Measurements from ENCODE around the gene MKNK2.

GRCh38 chr19:2033115-2033824, 17.8 kb downstream of the MKNK2 start:
- TF ChIP-seq, protein P1, sequence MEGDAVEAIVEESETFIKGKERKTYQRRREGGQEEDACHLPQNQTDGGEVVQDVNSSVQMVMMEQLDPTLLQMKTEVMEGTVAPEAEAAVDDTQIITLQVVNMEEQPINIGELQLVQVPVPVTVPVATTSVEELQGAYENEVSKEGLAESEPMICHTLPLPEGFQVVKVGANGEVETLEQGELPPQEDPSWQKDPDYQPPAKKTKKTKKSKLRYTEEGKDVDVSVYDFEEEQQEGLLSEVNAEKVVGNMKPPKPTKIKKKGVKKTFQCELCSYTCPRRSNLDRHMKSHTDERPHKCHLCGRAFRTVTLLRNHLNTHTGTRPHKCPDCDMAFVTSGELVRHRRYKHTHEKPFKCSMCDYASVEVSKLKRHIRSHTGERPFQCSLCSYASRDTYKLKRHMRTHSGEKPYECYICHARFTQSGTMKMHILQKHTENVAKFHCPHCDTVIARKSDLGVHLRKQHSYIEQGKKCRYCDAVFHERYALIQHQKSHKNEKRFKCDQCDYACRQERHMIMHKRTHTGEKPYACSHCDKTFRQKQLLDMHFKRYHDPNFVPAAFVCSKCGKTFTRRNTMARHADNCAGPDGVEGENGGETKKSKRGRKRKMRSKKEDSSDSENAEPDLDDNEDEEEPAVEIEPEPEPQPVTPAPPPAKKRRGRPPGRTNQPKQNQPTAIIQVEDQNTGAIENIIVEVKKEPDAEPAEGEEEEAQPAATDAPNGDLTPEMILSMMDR (IDR thresholded peaks at IDR 0.05) = no peak
- TF ChIP-seq POLR2A (IDR thresholded peaks at IDR 0.05) = no peak

All from lower leg skin (tissue), 3 donors.